HAP-1 (cell line): ENCODE data around the gene SRGN.
A peak's percentile ranks its signal among the peaks of the same experiment; 100 is the strongest.

Experiments
- DNase-seq, 2 experiments: peaks; one replicate each; pipeline ENCODE4 v3.0.0-alpha.2; 2016 to 2020; ENCODE audit warnings: low spot score in 2 of 2
- H3K27me3 ChIP-seq: fragments of 250-450 bp; sonication (Bioruptor Pico); 2 replicates; pipeline ENCODE4 v1.5.1; 2020; ENCODE audit warnings: low read depth, mild to moderate bottlenecking, moderate library complexity
- H3K36me3 ChIP-seq: fragments of 250-450 bp; sonication (Bioruptor Pico); replicated peaks from 2 replicates; pipeline ENCODE4 v1.5.1; 2020; ENCODE audit warnings: mild to moderate bottlenecking
- H3K4me1 ChIP-seq: fragments of 250-450 bp; sonication (Bioruptor Pico); 2 replicates; pipeline ENCODE4 v1.5.1; 2020; ENCODE audit warnings: mild to moderate bottlenecking
- H3K4me3 ChIP-seq: fragments of 250-450 bp; sonication (Bioruptor Pico); 2 replicates; pipeline ENCODE4 v1.5.1; 2020; ENCODE audit warnings: mild to moderate bottlenecking, moderate library complexity
- H3K9me3 ChIP-seq: fragments of 250-450 bp; sonication (Bioruptor Pico); 2 replicates; pipeline ENCODE4 v1.5.1; 2020; ENCODE audit warnings: mild to moderate bottlenecking, moderate library complexity
- in situ Hi-C: fragments of 300-500 bp; cut with MboI; formaldehyde crosslinking; loops from 3 replicates; pipeline ENCODE4 v1.14.3; 2020; ENCODE audit warnings: low sequenced_read_pairs, inconsistent platforms, mixed read lengths

Gene SRGN

DNA sequence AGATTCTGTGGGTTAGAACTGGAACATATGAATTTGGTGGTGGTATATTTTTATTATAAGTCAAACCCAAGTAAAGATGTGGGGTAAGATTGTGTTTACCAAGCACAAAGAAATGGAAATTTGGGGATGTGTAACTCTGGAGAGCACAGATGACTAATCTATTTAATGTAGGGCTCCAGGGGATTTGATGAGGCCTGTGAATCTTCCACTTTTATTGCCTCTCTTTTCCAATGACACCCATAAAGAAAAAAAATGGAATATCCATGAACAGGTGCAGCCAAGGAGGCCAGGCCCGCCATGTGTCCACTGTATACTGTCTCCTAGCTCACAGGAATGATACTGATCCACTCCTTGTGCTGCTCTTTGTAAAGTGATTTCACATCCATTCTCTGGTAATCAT is 2.8 kb downstream of the SRGN start:
- Histone ChIP-seq H3K4me3 (no peak overlapping the region), H3K36me3 (no peaks in the 10 kb centered on the region), H3K4me1 (no peaks in the 10 kb centered on the region; the same call in 1 of the 2 replicates), H3K9me3 (no peaks in the 10 kb centered on the region), H3K27me3 (no peaks in the 10 kb centered on the region)
- DNase-seq, result no peak
- in situ Hi-C loops, result no loop called here

DNA sequence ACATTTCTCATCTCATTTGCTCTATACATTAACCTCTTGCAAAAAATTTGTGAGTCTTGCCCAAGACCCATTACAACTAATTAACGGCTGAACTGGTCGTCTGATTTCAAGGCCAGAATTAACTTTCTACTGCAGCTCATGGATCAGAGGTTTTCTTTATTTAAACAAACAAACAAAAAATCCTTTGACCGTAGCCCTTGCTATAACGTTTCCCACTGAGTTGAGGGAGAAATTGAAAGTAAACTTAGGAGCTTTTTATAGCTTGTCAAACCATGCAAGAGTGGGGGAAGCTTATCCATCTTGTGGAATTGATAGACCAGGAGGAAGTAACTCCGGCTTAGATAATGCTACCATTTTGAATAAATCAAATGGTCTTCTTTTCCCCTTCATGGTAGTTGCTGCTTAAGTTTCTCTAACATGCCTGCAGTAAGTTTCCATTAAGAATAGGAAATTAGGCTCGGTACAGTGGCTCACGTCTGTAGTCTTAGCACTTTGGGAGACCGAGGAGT is 3.3 kb downstream of the SRGN start:
- no peaks in the 10 kb centered on the region for H3K27me3 ChIP-seq
- in situ Hi-C loops, result no loop called here
- no peak for DNase-seq

DNA sequence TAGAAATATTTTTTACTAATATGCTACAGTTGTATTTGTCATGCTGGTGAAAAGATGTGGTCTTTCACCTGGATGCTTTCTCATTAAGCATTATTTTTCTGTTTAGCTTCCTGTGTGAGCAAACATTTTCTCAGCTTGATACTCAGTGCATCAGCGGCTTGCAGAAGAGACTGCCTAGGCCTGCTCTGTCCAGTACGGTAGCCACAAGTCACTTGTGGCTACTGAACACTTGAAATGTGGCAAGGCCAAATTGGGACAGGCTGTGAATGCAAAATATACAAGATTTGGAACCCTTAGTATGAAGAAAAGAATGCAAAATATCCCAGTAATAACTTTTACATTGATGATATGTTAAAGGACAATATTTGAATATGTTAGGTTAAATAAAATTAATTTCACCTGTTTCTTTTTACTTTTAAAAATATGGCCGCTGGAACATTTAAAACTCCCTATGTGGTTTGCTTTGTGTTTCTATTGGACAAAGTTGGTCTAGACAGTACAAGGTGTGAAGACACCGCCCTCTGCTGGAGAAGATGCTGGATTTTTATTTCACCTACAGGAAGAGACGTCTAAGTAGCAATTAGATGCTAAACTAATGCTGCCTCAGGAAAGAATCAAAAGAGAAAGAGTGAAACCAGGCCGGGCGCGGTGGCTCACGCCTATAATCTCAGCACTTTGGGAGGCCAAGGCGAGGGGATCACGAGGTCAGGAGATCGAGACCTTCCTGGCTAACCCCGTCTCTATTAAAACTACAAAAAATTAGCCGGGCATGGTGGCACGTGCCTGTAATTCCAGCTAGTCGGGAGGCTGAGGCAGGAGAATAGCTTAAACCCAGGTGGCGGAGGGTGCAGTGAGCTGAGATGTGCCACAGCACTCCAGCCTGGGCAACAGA is 5.3 kb downstream of the SRGN start:
- no peaks in the 10 kb centered on the region for H3K4me1 ChIP-seq
- DNase-seq, result peak; percentile 75 to 86
- H3K9me3 ChIP-seq, result no peaks in the 10 kb centered on the region
- no peak overlapping the region for H3K4me3 ChIP-seq
- H3K27me3 ChIP-seq, result no peaks in the 10 kb centered on the region
- in situ Hi-C loops, result no loop called here
- H3K36me3 ChIP-seq, result no peaks in the 10 kb centered on the region

More for the DNA sequence above, 3.3 kb downstream of the SRGN start:
- Histone ChIP-seq H3K36me3 (no peaks in the 10 kb centered on the region), H3K4me1 (no peaks in the 10 kb centered on the region), H3K9me3 (no peaks in the 10 kb centered on the region), H3K4me3 (no peak overlapping the region)

DNA sequence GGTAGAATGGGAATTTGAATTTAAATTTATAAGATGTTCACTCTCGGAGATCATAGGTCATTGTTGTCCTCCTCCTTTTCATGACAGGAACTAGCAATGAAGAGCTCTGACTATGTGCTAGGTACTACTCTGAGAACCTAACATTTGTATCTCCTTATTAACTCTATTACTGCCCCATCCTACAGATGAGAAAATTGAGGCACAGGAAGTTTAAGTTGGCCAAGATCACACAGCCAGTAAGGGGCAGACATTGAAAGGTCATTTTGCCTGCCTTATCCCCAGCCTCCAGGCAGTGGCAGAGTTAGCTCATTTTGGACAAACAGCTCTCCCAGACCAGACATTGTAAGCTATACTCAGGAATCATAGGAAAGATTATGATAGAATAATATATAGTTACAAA is 6.0 kb downstream of the SRGN start:
- Histone ChIP-seq H3K9me3 (no peaks in the 10 kb centered on the region), H3K27me3 (no peaks in the 10 kb centered on the region), H3K36me3 (no peaks in the 10 kb centered on the region), H3K4me3 (no peak overlapping the region), H3K4me1 (no peaks in the 10 kb centered on the region)
- in situ Hi-C loops, result no loop called here
- no peak for DNase-seq

DNA sequence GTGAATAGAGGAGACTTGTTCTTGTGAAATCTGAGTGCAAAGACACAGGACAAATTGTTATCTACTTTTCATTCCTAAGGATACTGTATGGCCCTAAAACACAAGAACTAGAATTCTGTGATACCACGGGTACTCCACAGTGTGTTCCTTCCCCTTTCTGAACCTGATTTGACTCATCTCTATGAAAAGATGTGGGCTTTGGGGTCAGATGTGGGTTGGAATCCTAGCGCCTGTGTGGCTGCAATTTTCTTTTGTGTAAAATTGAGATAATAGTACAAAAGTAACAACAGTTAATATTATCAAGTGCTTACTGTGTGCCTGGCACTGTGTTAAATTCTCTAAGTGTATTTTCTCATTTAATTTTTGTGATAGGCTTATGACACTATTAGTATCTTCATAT is 8.1 kb downstream of the SRGN start:
- in situ Hi-C loops, result no loop called here
- H3K4me1 ChIP-seq, result no peaks in the 10 kb centered on the region
- H3K9me3 ChIP-seq, result no peaks in the 10 kb centered on the region
- no peaks in the 10 kb centered on the region for H3K27me3 ChIP-seq
- no peak overlapping the region for H3K4me3 ChIP-seq
- no peaks in the 10 kb centered on the region for H3K36me3 ChIP-seq
- no peak for DNase-seq

DNA sequence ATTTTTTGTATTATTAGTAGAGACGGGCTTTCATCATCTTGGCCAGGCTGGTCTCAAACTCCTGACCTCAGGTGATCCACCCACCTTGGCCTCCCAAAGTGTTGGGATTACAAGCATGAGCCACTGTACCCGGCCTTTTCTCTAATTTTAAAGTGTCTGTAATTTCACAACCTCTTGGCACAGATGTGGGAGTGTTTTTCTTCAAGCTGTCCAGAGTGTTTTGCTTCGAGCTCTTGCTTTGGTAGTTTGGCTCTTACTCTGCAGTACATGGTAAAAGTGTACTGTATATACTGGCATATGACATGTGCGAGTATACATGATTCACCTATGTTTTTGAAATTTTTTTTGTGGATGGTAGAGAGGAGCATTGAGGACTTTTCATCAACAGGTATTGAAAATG is 9.8 kb downstream of the SRGN start:
- DNase-seq, result no peak
- Histone ChIP-seq H3K4me1 (no peaks in the 10 kb centered on the region), H3K27me3 (no peaks in the 10 kb centered on the region), H3K4me3 (no peak overlapping the region), H3K9me3 (no peaks in the 10 kb centered on the region), H3K36me3 (no peaks in the 10 kb centered on the region)
- in situ Hi-C loops, result no loop called here

DNA sequence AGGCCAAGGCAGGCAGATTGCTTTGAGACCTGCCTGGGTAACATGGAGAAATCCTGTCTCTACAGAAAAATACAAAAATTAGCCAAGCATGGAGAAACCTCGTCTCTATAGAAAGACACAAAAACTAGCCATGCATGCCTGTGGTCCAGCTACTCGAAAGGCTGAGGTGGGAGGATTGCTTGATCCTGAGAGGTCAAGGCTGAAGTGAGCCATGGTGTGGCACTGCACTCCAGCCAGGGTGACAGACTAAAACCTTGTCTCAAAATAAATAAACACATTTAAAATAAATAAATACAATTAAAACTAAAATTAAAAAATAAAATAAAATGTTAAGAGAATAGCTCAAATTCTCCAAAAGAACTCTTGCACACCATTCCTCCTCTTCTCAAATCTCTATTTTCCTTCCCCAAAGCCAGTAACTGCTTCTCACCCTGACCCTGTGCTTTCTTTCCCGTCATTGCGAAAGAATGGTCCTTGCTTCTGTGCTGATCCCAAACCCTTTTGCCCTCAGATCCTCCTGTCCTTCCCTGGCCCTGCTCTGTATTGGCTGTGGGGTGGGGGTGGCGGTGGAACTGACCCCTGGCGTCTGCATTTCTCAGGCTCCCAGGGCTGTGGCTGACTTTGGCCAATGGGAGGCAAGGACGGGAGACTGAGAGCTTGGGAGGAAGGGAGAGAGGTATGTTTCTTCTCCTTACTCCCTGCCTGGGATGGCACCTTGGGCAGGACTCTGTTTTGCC is 12.4 kb downstream of the SRGN start:
- H3K9me3 ChIP-seq, result no peaks in the 10 kb centered on the region
- H3K36me3 ChIP-seq, result no peaks in the 10 kb centered on the region
- no peak for DNase-seq
- H3K4me1 ChIP-seq, result no peaks in the 10 kb centered on the region
- peaks cover 9% of the 10 kb centered on the region; the same call in 1 of the 2 replicates for H3K27me3 ChIP-seq
- in situ Hi-C loops, result no loop called here
- no peak overlapping the region for H3K4me3 ChIP-seq

DNA sequence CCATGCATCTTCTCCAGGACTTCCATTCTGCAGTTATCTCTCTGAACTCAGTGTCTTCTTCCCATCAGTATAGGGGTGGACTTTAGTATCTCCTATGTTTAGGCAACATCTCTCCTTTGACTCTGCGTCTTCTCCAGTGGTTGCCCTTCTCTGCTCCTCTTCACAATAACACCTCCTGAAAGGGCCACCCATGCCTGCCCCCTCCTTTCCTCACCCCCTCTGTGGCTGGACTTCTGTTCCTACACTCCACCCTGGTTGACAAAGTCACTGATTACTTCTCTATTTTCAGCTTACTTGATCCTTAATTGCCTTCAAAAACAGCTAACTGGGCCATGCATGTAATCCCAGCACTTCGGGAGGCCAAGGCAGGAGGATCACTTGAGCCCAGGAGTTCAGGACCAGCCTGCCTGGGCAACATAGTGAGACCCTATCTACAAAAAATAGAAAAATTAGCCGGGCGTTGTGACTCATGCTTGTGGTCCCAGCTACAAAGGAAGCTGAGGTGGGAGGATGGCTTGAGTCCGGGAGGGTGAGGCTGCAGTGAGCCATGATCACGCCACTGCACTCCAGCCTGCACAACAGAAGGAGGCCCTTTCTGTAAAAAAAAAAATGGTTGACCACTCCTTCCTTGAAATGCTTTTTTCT is 13.7 kb downstream of the SRGN start:
- no peaks in the 10 kb centered on the region for H3K36me3 ChIP-seq
- H3K27me3 ChIP-seq, result peaks cover 9% of the 10 kb centered on the region; the same call in 1 of the 2 replicates
- in situ Hi-C loops, result no loop called here
- H3K4me1 ChIP-seq, result no peaks in the 10 kb centered on the region
- H3K9me3 ChIP-seq, result no peaks in the 10 kb centered on the region
- no peak overlapping the region for H3K4me3 ChIP-seq
- no peak for DNase-seq

DNA sequence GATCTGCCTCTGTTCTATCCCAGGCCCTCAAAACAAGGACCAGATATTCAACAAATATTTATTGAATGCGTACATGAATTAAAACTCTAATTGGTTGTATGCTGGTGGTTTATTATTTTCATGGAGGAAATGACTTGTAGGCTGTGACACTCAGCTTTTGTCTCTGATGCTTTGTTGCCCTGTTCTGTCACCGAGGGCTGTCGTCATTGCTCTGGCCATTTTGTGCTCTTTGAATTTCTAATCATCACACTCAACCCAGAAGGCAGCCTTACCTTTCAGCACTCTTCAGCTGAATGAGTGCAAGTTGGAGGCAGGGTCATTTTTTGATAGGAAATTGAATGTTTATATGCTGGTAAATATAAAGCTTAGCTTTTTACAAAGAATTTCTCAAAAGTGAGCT is 14.5 kb downstream of the SRGN start:
- no peak overlapping the region for H3K4me3 ChIP-seq
- no peaks in the 10 kb centered on the region for H3K36me3 ChIP-seq
- DNase-seq, result no peak
- no peaks in the 10 kb centered on the region for H3K9me3 ChIP-seq
- no peaks in the 10 kb centered on the region for H3K4me1 ChIP-seq
- in situ Hi-C loops, result no loop called here
- H3K27me3 ChIP-seq, result peaks cover 9% of the 10 kb centered on the region; the same call in 1 of the 2 replicates

DNA sequence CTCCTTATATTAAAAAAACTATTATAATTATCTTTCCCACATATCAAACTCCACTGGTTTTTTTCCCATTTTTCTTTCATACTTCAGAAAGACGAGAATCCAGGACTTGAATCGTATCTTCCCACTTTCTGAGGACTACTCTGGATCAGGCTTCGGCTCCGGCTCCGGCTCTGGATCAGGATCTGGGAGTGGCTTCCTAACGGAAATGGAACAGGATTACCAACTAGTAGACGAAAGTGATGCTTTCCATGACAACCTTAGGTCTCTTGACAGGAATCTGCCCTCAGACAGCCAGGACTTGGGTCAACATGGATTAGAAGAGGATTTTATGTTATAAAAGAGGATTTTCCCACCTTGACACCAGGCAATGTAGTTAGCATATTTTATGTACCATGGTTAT is 15.9 kb downstream of the SRGN start:
- Histone ChIP-seq H3K36me3 (no peaks in the 10 kb centered on the region), H3K27me3 (peaks cover 9% of the 10 kb centered on the region; the same call in 1 of the 2 replicates), H3K4me3 (no peak overlapping the region), H3K9me3 (no peaks in the 10 kb centered on the region), H3K4me1 (no peaks in the 10 kb centered on the region)
- in situ Hi-C loops, result no loop called here
- DNase-seq, result no peak

DNA sequence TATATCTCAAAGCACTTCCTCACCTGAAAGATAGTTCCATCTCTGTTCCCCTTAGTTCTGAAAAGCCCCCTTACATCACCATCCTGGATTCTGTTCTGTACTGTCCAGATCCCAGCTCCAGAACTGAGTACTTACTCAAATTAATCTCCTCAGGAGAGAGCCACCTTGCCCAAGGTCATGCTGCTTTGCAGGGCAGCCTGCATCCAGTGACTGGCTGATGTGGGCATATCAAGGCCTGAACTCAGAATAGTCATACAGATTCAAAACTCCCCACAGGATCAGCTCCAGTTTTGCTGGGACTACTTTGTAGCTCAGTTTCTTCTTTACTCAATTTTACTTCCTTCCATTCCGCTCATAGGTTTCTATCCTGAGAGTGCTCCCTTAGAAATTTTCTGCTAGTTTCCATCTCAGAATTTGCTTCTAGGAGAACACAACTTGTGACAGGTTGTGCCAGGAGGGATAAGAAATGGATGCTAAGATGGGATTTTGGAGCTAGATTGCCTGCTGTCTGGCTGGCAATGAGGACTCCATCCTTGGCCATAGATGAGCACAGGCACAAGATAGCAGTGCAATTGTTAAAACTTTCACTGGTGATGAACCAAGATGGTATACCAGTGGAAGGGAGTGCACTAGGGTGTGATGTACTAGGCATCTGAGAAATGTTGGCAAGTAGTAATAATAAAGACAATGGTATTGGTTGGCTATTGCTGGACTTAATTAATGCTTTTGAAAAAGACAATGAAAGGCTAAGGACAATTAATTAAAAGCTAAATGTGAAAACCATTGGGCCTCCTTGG is 17.3 kb downstream of the SRGN start:
- Histone ChIP-seq H3K36me3 (no peaks in the 10 kb centered on the region), H3K9me3 (no peaks in the 10 kb centered on the region), H3K4me1 (no peaks in the 10 kb centered on the region), H3K4me3 (no peak overlapping the region), H3K27me3 (peaks cover 9% of the 10 kb centered on the region; the same call in 1 of the 2 replicates)
- in situ Hi-C loops, result no loop called here
- no peak for DNase-seq

DNA sequence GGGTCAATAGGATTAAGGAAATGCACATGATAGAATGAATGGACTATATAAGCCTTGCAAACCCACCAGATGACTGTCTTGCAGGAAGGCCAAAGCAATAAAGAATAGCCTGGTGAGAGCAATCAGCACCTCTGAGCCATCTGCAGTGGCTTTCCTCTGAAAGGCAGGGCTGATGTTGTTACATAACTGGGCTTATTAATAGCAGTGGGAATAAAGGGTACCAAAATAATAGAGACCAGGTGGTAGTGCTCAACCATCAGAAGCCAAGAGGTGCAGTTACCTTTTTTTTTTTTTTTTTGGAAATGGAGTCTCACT is 19.2 kb downstream of the SRGN start:
- H3K9me3 ChIP-seq, result no peaks in the 10 kb centered on the region
- no peaks in the 10 kb centered on the region for H3K36me3 ChIP-seq
- H3K4me1 ChIP-seq, result no peaks in the 10 kb centered on the region
- no peak for DNase-seq
- H3K27me3 ChIP-seq, result peaks cover 9% of the 10 kb centered on the region; the same call in 1 of the 2 replicates
- in situ Hi-C loops, result no loop called here
- no peak overlapping the region for H3K4me3 ChIP-seq

DNA sequence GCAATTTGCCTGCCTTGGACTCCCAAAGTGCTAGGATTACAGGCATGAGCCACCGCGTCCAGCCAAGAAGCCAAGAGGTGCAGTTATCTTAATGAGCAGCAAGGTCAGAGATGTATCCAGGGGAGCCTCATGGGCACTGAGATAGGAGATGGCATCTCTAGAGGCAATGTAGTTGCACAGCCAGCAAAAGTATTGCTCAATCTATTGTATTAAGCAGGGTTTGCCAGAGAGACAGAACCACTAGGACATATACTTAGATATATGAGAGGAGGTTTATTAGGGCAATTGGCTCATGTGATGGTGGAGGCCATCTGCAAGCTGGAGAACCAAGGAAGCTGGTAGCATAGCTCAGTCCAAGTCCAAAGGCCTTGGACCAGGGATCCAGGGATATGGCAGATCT is 19.8 kb downstream of the SRGN start:
- Histone ChIP-seq H3K27me3 (peaks cover 9% of the 10 kb centered on the region; the same call in 1 of the 2 replicates), H3K36me3 (no peaks in the 10 kb centered on the region), H3K9me3 (no peaks in the 10 kb centered on the region), H3K4me1 (no peaks in the 10 kb centered on the region), H3K4me3 (no peak overlapping the region)
- DNase-seq, result no peak
- in situ Hi-C loops, result no loop called here
